GM08714 (cell line): ENCODE measurements around the gene LRRC28.
"Not testable (repeated sequence)": the region's sequence is repeated elsewhere in the genome, so short reads cannot be mapped to it uniquely, and the experiment has no call there.

Experiments
- H3K4me3 ChIP-seq: fragments of 200-500 bp; sonication (Bioruptor generic); 2 replicates; pipeline ENCODE4 v1.5.1; 2014; ENCODE audit warnings: mild to moderate bottlenecking, low read length, inconsistent platforms
- ZNF274 ChIP-seq: IDR thresholded peaks from 2 replicates; pipeline ENCODE4 v1.6.1; 2012; ENCODE audit warnings: mild to moderate bottlenecking, low read depth, low read length

The LRRC28 gene

DNA sequence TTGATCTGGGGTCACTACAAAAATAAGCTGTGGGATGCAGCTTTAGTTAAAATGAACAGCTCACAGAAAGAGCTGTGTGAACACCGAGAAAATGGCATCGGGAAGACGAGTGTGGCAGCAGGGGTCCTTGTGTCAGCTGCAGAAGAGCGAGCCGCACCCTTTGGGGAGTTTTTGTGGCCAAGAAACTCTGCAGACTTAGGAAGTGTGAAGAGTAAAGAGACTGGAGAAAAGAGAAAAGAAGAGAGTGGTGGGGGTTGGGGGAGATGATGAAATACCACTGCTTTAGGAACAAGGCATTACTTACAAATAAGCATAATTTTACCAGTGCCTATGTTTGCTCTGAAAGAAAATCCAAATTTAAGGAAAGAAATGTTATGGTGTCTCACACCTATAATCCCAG, 147.8 kb downstream of the LRRC28 start:
- no peak for TF ChIP-seq ZNF274
- no peak overlapping the region for H3K4me3 ChIP-seq

DNA sequence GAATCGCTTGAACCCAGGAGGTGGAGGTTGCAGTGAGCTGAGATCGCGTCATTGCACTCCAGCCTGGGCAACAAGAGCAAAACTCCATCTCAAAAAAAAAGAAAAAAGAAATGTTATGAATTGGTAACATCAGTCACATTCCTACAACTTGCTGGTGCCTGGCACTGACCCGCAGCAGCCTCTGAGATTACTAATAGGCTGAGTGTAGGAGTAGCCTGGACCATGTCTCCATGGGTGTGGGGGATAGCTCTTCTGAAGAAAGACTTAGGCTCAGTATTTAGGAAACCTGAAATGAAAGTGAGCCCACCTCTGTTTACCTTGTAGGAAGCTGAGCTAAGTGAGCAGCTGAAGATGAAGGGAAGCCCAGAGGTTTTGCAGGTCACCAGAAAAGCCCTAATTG, 148.3 kb downstream of the LRRC28 start:
- TF ChIP-seq ZNF274 = no peak
- H3K4me3 ChIP-seq = no peak overlapping the region

- H3K4me3 ChIP-seq = not testable (repeated sequence)
Observed at GRCh38 chr15:99401216-99401615, 149.9 kb downstream of the LRRC28 start.

DNA sequence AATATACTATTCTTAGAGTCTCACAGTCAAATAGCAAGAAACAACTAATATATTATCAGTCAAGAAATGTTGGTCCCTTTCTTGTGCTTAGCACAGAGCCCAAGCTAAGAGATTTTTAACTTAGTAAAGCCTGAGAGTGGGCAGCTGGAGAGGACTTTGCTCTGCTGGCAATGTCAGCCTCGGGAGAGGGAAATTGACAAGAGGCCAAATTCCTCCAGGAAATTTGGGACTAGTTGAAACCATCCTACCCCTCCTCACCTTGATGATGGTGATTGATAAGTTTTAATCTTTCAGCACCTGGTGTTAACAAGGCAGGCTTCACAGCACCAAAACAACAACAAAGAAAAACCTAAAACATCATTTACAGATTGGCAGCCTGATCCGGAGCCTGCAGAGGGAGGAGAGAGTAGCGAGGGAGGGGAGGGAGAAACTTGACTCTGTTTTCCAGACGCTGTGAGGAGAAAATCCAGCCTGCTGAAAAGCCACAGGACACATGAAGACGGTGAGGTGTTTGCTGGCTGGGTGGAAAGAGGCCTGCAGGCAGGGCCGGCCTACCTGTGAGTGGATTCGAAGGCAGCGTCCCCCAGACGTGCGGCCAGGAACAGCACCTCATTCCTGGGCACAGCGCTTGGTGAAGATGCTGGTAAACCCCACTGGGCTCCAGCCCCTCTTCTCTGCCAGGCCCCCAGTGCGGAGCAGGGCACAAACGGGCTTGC, 150.9 kb downstream of the LRRC28 start:
- TF ChIP-seq ZNF274 = no peak
- H3K4me3 ChIP-seq = no peak overlapping the region

DNA sequence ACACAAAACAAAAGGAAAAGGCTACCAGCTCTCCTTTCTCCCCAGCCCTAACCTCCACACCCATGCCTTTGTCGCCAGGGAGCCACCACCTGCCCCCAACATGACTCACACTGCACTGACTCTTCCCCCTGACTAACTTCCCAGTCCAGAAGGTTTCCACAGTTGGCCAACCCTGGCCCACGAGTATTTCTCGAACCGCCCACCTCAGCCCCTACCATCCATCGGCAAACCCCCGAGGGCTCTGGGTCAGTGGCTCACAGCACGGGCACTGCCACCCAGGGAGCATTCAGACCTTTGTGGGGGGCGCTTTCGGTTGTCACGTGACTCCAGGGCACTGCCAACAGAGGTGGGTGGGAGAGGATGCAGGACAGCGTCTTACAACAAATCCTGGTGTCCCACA, 152.3 kb downstream of the LRRC28 start:
- no peak overlapping the region for H3K4me3 ChIP-seq
- no peak for TF ChIP-seq ZNF274

- no peak overlapping the region for H3K4me3 ChIP-seq
- TF ChIP-seq ZNF274 = no peak
Observed at GRCh38 chr15:99404454-99404853, 153.2 kb downstream of the LRRC28 start.

GRCh38 chr15:99406120-99406519, 154.8 kb downstream of the LRRC28 start:
- TF ChIP-seq ZNF274 = no peak
- no peak overlapping the region for H3K4me3 ChIP-seq

- no peak overlapping the region for H3K4me3 ChIP-seq
- no peak for TF ChIP-seq ZNF274
Observed at GRCh38 chr15:99406716-99407487, 155.6 kb downstream of the LRRC28 start.

DNA sequence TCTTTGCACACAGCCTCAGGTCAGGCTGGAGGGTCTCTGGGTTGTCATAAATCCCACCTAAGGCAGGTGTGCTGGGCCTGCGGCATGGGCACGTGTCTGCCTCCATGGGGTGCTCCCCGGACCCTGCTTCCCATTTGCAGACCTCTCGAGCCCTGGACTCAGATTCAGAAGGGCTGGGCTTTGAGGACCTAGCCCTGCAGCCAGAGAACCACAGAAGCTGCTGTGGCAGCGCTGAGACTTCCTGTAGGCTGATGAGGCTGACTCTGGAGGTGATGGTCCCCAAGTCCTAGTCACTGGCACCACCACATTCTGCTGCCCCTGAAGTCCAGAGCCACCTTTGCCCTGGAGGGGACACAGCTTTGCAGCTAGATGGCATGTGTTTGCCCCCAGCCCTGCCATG, 156.4 kb downstream of the LRRC28 start:
- H3K4me3 ChIP-seq = no peak overlapping the region

GRCh38 chr15:99408236-99409096, 157.2 kb downstream of the LRRC28 start:
- no peak overlapping the region for H3K4me3 ChIP-seq
- TF ChIP-seq ZNF274 = no peak

More for the DNA sequence above, 156.4 kb downstream of the LRRC28 start:
- no peak for TF ChIP-seq ZNF274

DNA sequence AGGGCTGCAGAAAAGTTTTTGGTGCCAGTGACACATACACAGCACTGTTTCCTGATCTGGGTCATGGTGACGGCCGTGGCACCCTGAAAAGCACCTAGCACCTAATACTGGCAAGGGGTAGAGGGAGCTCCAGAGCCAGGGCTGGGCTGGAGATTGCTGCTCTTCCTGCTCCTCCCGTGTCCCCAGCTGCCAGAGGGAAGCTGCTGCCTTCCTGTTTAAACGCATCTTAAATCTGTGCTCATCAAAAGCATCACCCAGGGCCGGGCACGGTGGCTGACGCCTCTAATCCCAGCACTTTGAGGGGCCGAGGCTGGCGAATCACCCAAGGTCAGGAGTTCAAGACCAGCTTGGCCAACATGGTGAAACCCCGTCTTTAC, 157.8 kb downstream of the LRRC28 start:
- H3K4me3 ChIP-seq = no peak overlapping the region
- no peak for TF ChIP-seq ZNF274

DNA sequence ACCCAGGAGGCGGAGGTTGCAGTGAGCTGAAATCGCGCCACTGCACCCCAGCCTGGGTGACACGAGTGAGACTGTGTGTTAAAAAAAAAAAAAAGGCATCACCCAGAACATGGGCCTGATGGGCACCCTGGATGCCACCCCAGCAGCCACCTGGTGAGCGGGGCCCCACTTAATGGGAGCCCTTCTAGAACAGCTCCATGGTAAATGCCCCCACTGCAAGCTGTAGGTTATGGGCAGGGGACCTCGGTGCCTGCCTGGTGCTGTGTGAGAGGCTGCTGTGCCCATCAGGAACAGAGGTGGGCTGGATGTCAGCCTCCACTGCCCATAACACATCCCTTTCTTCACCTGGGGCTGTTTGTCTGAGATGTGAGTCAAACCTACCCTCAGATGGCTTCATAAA, 158.3 kb downstream of the LRRC28 start:
- H3K4me3 ChIP-seq = no peak overlapping the region
- no peak for TF ChIP-seq ZNF274

GRCh38 chr15:99410477-99410876, 159.2 kb downstream of the LRRC28 start:
- TF ChIP-seq ZNF274 = no peak
- H3K4me3 ChIP-seq = no peak overlapping the region

DNA sequence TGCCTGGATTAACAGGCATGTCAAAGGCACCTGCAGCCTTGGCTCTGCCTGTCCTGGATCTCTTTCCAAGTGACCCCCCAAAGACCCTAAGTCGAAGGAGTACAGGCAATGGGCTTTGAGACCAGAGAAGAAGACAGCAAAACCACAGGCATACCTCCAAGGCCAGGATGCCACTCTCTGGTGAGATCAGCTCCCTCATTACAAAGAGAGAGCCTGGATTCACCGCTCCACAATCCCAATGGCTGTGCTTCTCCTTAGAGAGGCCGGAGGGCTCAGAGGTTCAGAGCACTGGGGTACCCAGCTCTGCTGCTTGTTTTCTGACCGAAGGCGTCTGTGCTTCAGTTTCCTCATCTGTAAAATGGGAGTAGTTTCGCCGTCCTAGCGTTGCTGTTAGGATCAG, 160.0 kb downstream of the LRRC28 start:
- H3K4me3 ChIP-seq = no peak overlapping the region
- no peak for TF ChIP-seq ZNF274

DNA sequence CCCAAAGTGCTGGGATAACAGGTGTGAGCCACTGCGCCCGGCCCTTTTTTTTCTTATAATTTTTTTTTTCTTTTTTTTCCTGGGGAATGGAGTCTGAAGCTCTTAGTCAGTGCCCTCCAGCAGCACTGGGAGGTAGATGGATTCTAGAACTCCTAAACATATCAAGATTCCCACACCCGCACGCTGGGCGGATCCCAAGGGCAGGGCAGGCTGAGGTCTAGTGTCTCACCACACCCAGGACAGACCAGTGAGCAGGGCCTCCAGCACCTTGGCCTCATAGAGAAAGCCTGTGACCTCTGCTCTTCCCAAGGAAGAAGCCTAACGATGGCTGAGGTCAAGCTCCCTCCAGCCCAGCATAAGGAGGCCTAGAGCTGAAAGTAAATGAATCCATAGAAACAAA, 160.8 kb downstream of the LRRC28 start:
- no peak overlapping the region for H3K4me3 ChIP-seq
- TF ChIP-seq ZNF274 = no peak
